Measurements from ENCODE around the gene MBP. TPM values are rescaled to one million over a fixed set of nuclear protein-coding genes. Genes with fewer than 3 reads are reported as not detected.

The MBP gene
- total and polyA plus RNA-seq, 3 experiments from 2014 or later = 59.5 to 196 (median 60.0) TPM

GRCh38 chr18:76978616-76979015 is 154.0 kb downstream of the MBP start:
- ChIA-PET CTCF (interaction anchor here (1.6 kb wide), 1 partner anchor 175 kb away, joined by 5 read pairs; no protein-coding TSS in a partner anchor), POLR2A (no interaction called here)
- Histone ChIP-seq H3K4me3 (ENCODE audit: low read length) (no peak overlapping the region), H3K27ac (ENCODE audit: low read depth, low read length) (no peak overlapping the region), H3K27me3 (ENCODE audit: insufficient read depth, low read length, poor library complexity, severe bottlenecking) (no peaks in the 10 kb centered on the region), H3K9me3 (ENCODE audit: low read length) (no peaks in the 10 kb centered on the region), H3K4me1 (ENCODE audit: insufficient read depth, low read length) (no peaks in the 10 kb centered on the region), H3K36me3 (ENCODE audit: insufficient read depth, low read length) (no peaks in the 10 kb centered on the region)
- Mint-ChIP-seq H3K27me3 (peaks cover 0 to 2% of the 10 kb centered on the region in 2 donors), H3K36me3 (peaks cover 1 to 12% (median 4%) of the 10 kb centered on the region in 3 donors), H3K4me3 (no peak overlapping the region), H3K4me1 (peaks cover 6 to 8% (median 7%) of the 10 kb centered on the region in 3 donors), H3K9me3 (no peaks in the 10 kb centered on the region), H3K27ac (peak overlapping the region in 2 of 8 donors; percentile 52 to 61)
- DNase-seq = no peak

DNA sequence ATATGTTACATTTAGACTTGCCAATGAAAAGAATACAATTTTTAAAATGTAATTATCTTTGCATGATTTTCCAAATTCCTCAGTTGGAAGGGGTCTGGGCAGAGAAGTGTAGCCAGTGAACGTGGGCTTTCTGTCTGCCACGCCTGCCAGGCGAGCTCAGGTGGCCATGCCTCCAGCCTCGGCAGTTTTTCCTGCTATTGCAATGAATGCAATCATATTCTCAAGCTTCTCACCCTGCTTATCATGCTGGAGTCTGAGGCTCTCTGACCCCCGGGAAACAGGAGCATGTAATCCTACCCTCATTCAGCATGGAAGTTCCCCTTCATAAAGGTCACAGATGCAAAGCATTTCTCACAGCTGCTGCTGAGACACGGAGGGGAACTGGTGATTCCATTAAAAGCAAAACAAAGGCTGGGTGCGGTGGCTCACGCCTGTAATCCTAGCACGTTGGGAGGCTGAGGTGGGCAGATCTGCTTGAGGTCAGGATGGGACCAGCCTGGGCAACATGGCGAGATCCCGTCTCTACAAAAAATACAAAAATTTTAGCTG is 154.8 kb downstream of the MBP start:
- Histone ChIP-seq H3K27ac (ENCODE audit: low read depth, low read length) (no peak overlapping the region), H3K9me3 (ENCODE audit: low read length) (no peaks in the 10 kb centered on the region), H3K4me3 (ENCODE audit: low read length) (no peak overlapping the region), H3K36me3 (ENCODE audit: insufficient read depth, low read length) (no peaks in the 10 kb centered on the region), H3K4me1 (ENCODE audit: insufficient read depth, low read length) (no peaks in the 10 kb centered on the region), H3K27me3 (ENCODE audit: insufficient read depth, low read length, poor library complexity, severe bottlenecking) (no peaks in the 10 kb centered on the region)
- Mint-ChIP-seq H3K4me3 (no peak overlapping the region), H3K27ac (no peak overlapping the region), H3K36me3 (peaks cover 1 to 16% (median 4%) of the 10 kb centered on the region in 3 donors), H3K4me1 (no peaks in the 10 kb centered on the region), H3K9me3 (no peaks in the 10 kb centered on the region), H3K27me3 (peaks cover 0 to 2% of the 10 kb centered on the region in 2 donors)
- POLR2A ChIA-PET = interaction anchor here (0.7 kb wide), 1 partner anchor 20 kb away, joined by 3 read pairs; no protein-coding TSS in a partner anchor
- CTCF ChIA-PET = interaction anchor here (1.6 kb wide), 1 partner anchor 174 kb away, joined by 5 read pairs; no protein-coding TSS in a partner anchor
- DNase-seq = no peak

GRCh38 chr18:76977108-76977621 is 155.4 kb downstream of the MBP start:
- ChIA-PET CTCF (interaction anchor here (1.6 kb wide), 1 partner anchor 173 kb away, joined by 5 read pairs; no protein-coding TSS in a partner anchor), POLR2A (interaction anchor here (0.7 kb wide), 1 partner anchor 19 kb away, joined by 3 read pairs; no protein-coding TSS in a partner anchor)
- no peak for DNase-seq
- no peaks in the 10 kb centered on the region for H3K4me1 Mint-ChIP-seq
- H3K9me3 Mint-ChIP-seq = no peaks in the 10 kb centered on the region
- no peak overlapping the region for H3K27ac Mint-ChIP-seq
- peaks cover 3 to 18% (median 4%) of the 10 kb centered on the region in 3 donors for H3K36me3 Mint-ChIP-seq
- Histone ChIP-seq H3K27ac (ENCODE audit: low read depth, low read length) (no peak overlapping the region), H3K27me3 (ENCODE audit: insufficient read depth, low read length, poor library complexity, severe bottlenecking) (no peaks in the 10 kb centered on the region), H3K4me1 (ENCODE audit: insufficient read depth, low read length) (no peaks in the 10 kb centered on the region), H3K9me3 (ENCODE audit: low read length) (no peaks in the 10 kb centered on the region), H3K4me3 (ENCODE audit: low read length) (no peak overlapping the region), H3K36me3 (ENCODE audit: insufficient read depth, low read length) (no peaks in the 10 kb centered on the region)
- peaks cover 0 to 2% of the 10 kb centered on the region in 2 donors for H3K27me3 Mint-ChIP-seq
- H3K4me3 Mint-ChIP-seq = no peak overlapping the region

GRCh38 chr18:76975577-76976110 is 156.9 kb downstream of the MBP start:
- Histone ChIP-seq H3K9me3 (ENCODE audit: low read length) (no peaks in the 10 kb centered on the region), H3K27ac (ENCODE audit: low read depth, low read length) (no peak overlapping the region), H3K36me3 (ENCODE audit: insufficient read depth, low read length) (no peaks in the 10 kb centered on the region), H3K27me3 (ENCODE audit: insufficient read depth, low read length, poor library complexity, severe bottlenecking) (no peaks in the 10 kb centered on the region), H3K4me1 (ENCODE audit: insufficient read depth, low read length) (no peaks in the 10 kb centered on the region), H3K4me3 (ENCODE audit: low read length) (no peak overlapping the region)
- CTCF ChIA-PET = interaction anchor here (2.4 kb wide), 1 partner anchor 8 kb away, joined by 9 read pairs; no protein-coding TSS in a partner anchor
- Mint-ChIP-seq H3K27ac (peak overlapping the region in 1 of 8 donors; percentile 12), H3K9me3 (no peaks in the 10 kb centered on the region), H3K4me3 (no peak overlapping the region), H3K36me3 (peaks cover 4 to 25% (median 7%) of the 10 kb centered on the region in 3 donors), H3K27me3 (peaks cover 0 to under 1% of the 10 kb centered on the region in 2 donors), H3K4me1 (no peaks in the 10 kb centered on the region)
- POLR2A ChIA-PET = no interaction called here
- DNase-seq = no peak

DNA sequence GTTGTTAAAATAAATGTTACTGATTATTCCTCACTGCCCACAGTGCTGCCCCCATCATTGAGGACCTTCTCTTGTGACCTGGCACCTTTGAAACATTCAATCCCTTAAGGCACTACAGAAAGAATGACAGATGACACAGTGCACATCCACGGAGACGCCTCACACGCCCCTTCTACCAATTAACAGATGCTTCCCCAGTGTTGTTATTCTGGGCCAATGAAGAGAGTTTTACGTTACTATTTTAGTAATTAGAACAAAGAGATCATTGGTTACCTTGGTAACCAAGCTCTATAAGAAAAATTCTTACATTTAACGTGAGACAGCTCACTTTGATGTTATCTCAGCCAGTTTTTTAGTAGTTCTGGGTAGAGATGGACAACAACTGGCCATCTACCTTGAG is 158.2 kb downstream of the MBP start:
- no peaks in the 10 kb centered on the region for H3K27me3 Mint-ChIP-seq

DNA sequence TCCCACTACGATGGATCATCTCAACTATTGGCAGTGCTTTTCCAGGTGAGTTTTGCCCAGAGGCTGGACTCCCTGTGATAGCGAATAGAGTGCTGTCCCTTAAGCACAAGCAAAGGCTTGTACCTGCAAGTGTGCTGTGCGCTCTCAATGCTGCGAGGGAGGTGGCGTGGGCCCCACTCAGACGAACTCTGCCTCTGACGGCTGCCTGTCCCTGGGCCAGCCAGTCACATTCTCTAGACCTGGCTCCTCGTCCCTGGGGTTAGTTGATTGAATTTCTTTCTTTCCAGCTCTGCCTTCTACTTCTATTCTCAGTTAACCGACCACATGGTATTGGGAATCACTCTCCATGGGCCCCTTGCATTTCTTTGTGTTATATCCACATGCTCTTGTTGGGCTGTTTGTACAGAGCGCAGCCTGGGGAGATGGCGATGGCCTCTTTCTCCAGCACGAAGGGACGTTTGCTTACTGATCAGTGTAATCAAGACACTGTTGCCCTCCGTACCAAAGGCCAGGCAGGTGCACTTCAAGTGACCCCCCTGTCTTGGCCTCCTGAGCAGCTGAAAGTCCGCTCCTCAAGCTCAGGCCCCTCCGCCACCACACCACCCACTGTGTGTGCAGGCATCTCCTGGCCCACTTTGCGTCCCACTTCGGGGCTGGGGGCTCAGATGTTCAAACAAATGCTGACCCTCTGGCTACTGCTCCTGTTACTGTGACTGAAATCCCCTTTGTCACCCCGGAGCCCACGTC is 158.9 kb downstream of the MBP start:
- CTCF ChIA-PET = interaction anchor here (2.4 kb wide), 1 partner anchor 10 kb away, joined by 9 read pairs; no protein-coding TSS in a partner anchor
- peak overlapping the region in 1 of 8 donors; percentile 15 for H3K27ac Mint-ChIP-seq
- POLR2A ChIA-PET = no interaction called here

More for the DNA sequence above, 158.2 kb downstream of the MBP start:
- Histone ChIP-seq H3K4me1 (ENCODE audit: insufficient read depth, low read length) (no peaks in the 10 kb centered on the region), H3K27me3 (ENCODE audit: insufficient read depth, low read length, poor library complexity, severe bottlenecking) (no peaks in the 10 kb centered on the region), H3K27ac (ENCODE audit: low read depth, low read length) (no peak overlapping the region), H3K4me3 (ENCODE audit: low read length) (no peak overlapping the region), H3K9me3 (ENCODE audit: low read length) (no peaks in the 10 kb centered on the region), H3K36me3 (ENCODE audit: insufficient read depth, low read length) (no peaks in the 10 kb centered on the region)
- H3K36me3 Mint-ChIP-seq = peaks cover 4 to 25% (median 7%) of the 10 kb centered on the region in 3 donors
- POLR2A ChIA-PET = no interaction called here
- H3K4me3 Mint-ChIP-seq = no peak overlapping the region
- H3K4me1 Mint-ChIP-seq = no peaks in the 10 kb centered on the region
- H3K9me3 Mint-ChIP-seq = no peaks in the 10 kb centered on the region
- no peak overlapping the region for H3K27ac Mint-ChIP-seq
- CTCF ChIA-PET = interaction anchor here (2.4 kb wide), 1 partner anchor 9 kb away, joined by 9 read pairs; no protein-coding TSS in a partner anchor
- DNase-seq = no peak

DNA sequence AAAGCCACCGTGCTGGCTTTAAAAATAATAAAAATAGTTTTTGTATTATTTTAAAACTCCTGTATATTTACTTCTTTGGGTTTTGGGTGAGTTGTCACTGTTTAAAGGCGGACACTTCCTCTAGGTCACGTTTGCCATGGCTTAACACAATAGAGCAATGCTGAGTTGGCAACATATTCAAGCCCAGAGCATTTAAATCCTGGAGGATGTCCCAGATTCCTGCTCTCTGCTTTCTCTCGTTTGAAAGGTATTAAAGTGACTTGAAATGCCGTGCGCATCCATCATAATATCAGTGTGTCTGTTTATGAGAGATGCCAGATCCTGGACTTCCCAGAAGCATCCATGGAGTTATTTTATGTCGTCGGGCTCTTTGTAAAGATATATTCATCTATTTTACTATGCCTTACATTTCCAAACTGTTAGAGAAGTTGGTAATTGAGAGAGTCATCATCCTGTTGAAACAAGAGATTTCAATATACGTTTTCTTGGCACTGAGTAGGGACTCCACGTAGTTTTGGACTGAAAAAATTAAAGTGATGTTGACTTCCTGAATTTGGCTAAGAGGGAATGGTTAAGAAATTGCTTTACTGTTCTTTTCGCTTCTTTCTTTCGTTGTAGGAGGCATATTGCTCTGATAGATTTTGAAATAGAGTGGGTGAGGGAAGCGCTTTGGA is 159.6 kb downstream of the MBP start:
- Histone ChIP-seq H3K4me3 (ENCODE audit: low read length) (no peak overlapping the region), H3K27ac (ENCODE audit: low read depth, low read length) (no peak overlapping the region), H3K36me3 (ENCODE audit: insufficient read depth, low read length) (peaks cover 1% of the 10 kb centered on the region), H3K4me1 (ENCODE audit: insufficient read depth, low read length) (no peaks in the 10 kb centered on the region), H3K9me3 (ENCODE audit: low read length) (no peaks in the 10 kb centered on the region), H3K27me3 (ENCODE audit: insufficient read depth, low read length, poor library complexity, severe bottlenecking) (no peaks in the 10 kb centered on the region)
- POLR2A ChIA-PET = no interaction called here
- Mint-ChIP-seq H3K27me3 (no peaks in the 10 kb centered on the region), H3K27ac (no peak overlapping the region), H3K4me1 (no peaks in the 10 kb centered on the region), H3K4me3 (no peak overlapping the region), H3K36me3 (peaks cover 0 to 28% (median 7%) of the 10 kb centered on the region in 3 donors), H3K9me3 (no peaks in the 10 kb centered on the region)
- no peak for DNase-seq
- CTCF ChIA-PET = interaction anchor here (2.4 kb wide), 1 partner anchor 11 kb away, joined by 9 read pairs; no protein-coding TSS in a partner anchor

More for the DNA sequence above, 158.9 kb downstream of the MBP start:
- Mint-ChIP-seq H3K27me3 (no peaks in the 10 kb centered on the region), H3K9me3 (no peaks in the 10 kb centered on the region), H3K4me1 (no peaks in the 10 kb centered on the region), H3K36me3 (peaks cover 0 to 26% (median 7%) of the 10 kb centered on the region in 3 donors), H3K4me3 (no peak overlapping the region)
- H3K27me3 ChIP-seq (ENCODE audit: insufficient read depth, low read length, poor library complexity, severe bottlenecking) = no peaks in the 10 kb centered on the region
- no peaks in the 10 kb centered on the region for H3K9me3 ChIP-seq (ENCODE audit: low read length)
- H3K36me3 ChIP-seq (ENCODE audit: insufficient read depth, low read length) = no peaks in the 10 kb centered on the region
- no peaks in the 10 kb centered on the region for H3K4me1 ChIP-seq (ENCODE audit: insufficient read depth, low read length)
- no peak overlapping the region for H3K27ac ChIP-seq (ENCODE audit: low read depth, low read length)
- no peak for DNase-seq
- no peak overlapping the region for H3K4me3 ChIP-seq (ENCODE audit: low read length)

All from CD8-positive, alpha-beta memory T cell (primary cell).